AML-193 (cell line): ENCODE results near the gene MCF2L.

Source experiments
- DNase-seq, 2 experiments: peaks; one replicate each; lab custom pipeline; 2025; lab: John Stamatoyannopoulos, UW

The MCF2L gene

DNA sequence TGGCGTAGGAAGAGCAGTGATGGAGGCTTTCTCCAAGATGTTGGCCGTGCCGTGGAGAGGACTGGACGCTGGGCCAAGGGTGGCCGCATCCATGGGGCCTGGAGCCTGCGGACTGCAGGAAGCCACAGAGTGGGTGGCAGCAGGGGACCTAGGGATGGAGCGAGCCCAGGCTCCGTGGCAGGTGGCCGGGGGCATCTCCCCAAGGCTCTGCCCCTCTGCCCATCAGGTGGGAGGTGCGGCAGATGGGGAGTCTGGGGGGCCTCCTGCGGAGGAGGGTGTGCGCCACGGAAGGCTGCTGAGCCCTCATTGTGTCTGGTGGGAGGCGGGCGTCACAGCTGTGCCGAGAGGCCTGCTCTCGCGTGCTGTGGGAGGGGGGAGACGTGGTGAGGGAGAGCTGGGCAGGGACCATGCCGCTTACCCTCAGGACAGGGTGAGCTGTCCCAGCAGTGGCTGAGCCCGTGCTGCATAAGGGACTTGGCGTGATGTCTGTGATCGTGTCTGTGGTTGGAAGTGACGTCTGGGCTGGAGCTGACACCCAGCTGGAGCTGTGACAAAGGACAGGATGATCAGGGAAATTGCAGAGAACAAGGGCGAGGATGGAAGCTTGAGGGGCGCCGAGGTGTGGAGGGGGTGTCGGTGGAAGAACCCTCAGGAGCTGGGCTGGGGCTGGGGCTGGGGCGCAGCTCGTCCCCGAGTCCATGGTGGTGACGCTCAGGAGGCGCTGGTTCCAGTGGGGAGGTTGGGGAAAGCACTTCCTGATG is 13.4 kb downstream of the MCF2L start:
- DNase-seq = no peak

DNA sequence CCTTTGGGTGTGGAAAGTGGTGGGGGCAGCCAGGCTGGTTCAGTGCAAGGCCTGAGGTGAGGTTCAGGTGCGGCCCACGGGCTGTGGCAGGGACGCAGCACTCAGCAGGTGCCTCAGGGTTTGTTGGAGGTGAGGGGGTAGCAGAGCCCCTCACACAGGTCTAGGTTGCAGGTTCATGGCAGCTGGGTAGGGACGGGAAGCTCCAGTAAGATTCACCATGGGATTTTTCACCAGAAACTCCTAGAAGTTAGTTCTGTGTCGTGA is 14.0 kb downstream of the MCF2L start:
- DNase-seq = no peak

DNA sequence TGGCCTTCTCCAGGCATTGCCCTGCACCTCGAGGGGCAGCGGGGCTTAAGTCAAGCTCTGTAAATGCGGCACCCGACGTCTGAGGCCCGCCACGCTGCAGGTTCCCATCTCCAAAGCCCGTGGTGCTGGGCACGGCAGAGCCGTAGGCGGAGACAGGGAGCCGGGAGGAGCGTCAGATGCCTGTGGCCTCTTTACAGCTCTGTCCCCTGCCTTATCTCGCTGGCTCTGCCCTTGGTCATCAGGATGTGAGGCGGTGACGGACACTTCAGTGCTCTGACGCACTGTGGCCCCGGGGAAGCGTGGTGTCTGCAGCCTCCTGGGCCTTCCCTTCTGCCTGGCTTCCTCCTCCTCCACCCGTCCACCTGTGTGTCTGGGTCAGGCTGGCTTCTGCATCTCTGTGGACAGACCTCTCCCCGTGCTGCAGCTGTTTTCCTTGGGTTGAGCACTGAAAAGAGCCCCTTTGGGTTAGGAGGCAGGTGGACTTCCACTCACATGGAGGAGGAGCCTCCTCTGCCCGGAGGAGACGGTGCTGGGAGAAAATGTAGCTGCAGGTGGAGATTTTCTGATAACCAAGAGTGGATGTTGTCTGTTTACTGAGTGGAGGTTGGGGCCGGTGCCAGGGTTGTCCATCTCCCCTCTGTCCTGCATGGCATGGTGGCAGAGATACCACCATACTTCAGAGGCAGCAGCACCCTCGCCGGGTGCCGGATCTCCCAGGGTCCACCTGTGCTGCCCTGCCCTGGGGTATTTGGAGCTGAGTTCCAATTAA is 14.6 kb downstream of the MCF2L start:
- no peak for DNase-seq

DNA sequence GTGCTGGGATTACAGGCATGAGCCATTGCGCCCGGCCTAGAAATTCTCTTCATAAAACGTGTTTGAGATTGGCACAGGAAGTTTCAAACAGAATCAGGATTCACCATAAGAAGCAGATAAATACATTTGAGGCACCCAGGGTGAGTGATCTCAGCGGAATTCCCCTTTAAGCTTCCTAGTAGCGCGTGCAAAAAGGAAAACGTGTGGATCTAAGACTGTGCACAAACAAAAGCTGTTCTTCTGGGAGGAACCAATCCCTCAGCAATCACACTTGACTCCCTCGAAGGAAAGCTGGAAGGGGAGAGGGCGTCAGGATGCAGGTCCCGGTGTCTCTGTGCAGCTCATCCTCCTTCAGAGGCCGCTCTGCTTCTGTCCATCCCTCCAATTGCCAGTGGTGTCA is 15.5 kb downstream of the MCF2L start:
- DNase-seq = no peak

DNA sequence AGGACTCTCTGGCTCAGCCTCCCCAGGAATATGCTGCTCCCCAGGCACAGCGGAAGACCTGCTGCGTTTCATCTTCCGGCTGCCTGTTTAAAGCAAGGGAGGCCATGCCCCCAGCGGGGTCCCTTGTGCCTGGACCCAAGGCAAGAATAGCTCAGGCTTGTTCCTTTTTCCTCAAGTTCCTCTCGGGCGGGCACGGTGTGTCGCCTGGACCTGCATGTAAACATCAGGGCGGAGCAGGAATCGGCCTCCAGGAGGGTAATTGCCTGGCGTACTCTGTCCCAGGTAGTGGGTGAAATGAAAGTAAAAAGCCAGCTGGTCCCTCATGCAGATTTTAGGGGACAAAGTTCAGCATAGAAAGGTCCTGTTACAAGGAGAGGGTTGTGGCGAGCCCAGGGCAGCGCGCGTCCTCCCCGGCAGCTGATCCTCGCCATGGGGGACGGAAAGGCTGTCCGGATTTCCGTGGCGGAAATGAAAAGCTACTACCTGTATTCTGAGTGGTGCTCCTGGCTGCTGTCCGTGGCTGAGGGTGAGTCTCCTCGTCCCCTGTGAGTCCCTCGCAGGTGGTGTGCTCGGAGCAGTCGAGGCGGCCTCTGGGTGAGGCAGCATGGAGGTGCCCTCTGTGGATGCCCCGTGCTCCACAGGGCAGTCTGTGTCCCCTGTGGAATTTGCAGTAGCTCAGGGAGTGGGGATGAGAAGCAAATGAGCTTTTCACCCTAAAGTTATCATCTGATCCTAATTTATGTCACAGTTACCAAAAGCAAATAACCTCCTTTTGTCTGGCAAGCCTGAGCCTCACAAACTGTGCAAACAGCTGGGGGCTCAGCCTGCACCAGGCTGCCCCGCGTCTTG is 16.2 kb downstream of the MCF2L start:
- DNase-seq = no peak

DNA sequence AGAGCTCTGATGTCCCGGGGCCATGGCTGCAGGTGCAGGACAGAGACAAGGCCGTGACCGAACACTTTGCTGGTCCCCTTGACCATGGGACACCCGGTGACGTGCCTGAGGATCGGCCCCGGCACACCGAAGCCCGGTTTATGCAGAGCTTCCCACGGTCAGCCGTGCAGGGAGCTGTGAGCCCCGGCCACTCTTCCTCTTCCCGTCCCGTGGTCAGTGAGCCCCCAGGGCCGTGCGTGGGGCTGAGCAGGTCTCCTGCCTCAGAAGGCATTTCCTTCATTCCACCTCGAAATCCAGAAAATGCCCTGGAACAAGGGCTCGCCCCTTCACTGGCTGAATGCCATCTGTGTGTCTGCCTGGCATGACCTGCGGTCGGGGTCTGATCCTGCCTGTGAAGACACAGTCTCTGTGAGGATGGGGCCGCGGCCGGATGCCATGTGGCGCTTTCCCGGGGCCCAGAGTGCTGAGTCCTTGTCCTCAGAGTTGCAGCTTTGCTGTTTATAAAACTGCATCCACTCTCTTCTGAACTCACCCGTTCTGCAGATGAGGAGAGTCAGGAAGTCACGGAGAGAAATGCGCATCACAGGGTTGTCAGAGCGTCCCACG is 16.9 kb downstream of the MCF2L start:
- no peak for DNase-seq

DNA sequence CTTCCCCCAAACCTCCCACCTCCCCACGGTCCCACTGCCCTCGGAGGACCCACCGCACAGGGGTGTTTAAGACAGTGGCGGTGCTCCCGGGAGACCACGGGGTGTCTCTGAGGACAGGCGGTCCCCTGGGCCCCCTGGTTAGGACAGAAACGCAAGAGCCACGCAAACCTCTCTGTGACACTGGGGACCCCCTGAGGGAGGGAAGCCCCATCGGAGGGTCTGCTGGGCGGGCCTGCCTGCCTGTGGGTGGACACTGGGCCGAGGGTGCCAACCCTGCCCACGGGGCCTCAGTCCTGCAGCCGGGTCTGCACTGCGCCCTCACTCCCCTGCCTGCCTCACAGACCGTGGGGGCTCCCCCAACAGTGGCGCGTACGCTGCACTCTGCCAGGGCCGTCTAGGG is 17.5 kb downstream of the MCF2L start:
- no peak for DNase-seq

DNA sequence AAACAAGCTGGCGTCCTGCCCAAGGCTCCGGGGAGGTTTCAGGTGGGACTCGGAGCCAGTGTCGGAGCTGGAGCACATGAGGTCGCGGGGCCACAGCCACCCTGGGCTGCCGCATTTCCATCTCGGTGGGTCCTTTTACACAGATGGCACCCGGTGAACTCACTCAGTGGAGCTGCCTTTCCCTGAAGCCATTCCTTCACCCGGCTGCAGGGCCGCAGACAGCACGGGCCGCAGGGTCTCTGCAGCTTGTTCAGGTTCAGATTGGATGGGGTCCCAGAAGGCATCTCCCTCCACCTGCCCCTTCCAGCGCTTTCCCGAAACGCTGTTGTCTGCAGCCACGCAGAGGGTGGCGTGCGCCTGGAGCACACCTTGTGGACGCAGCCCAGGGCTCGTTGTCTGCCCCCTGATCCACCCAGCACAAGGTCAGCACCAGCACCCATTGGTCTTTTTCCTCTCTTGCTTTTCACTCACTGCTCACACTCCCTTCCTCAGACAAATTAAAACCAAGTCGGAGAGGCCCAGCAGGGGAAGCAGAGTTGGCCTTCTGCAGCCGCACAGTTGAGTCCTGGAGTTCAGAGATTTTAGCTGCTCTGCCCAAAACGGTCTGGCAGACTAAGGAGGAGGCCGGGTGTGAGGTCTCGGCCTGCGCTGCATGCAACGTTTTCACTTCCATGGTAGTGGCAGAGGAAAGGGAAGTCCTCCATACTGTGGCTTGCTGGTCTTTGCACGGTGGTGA is 18.1 kb downstream of the MCF2L start:
- DNase-seq = no peak

DNA sequence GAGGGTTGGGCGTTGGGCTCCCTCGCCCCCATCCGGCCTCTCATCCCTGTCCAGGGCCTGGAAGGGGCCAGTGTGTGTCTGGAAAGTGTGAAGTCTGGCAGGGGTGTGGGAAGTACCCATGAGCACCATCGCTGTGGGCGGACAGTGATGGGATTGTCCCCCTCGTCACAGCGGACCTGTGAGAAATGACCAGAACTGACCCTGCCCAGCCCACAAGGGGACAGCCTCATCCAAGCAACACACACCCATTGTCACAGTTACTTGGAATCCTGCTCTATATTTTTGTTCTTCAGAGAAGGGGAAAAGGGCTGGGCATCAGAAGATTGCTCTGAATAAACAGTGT is 18.6 kb downstream of the MCF2L start:
- DNase-seq = no peak

DNA sequence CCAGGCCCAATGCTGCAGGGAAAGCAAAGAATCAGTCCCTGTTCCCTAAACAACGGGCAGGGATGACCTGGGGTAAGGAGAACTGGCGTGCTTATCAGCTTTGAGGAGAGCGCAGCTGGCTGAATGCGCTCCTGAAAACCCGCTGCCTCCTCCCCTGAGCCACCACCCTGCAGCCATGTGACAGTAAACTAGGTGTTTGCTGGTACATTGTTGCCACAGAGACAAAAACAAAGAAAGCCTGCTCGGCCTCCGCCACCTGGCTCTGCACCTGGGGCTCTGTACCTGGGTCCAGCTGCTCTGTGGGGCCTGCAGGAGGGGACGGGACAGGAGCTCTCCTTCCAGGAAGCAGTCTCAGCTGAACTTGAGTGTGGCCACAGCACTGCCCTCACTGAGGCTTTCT is 21.8 kb downstream of the MCF2L start:
- no peak for DNase-seq

DNA sequence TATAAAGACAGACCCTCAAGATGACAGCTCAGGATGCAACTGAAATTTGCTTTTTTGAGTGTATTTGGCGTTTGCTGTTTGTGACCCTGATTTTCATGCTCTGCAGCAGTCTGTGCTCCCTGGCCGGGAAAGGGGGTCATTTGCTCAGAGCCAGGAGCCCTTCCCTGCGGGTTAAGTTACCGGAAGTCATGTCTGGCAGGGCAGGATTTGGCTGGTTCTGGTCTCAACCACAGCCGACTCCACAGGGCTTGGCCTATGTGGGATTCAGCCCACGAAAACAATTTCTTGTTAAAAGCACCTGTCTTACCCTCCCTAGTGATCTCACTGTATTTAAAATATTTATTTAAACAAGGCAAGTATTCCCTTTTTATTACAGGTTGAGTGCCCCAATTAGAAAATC is 22.6 kb downstream of the MCF2L start:
- DNase-seq = no peak

DNA sequence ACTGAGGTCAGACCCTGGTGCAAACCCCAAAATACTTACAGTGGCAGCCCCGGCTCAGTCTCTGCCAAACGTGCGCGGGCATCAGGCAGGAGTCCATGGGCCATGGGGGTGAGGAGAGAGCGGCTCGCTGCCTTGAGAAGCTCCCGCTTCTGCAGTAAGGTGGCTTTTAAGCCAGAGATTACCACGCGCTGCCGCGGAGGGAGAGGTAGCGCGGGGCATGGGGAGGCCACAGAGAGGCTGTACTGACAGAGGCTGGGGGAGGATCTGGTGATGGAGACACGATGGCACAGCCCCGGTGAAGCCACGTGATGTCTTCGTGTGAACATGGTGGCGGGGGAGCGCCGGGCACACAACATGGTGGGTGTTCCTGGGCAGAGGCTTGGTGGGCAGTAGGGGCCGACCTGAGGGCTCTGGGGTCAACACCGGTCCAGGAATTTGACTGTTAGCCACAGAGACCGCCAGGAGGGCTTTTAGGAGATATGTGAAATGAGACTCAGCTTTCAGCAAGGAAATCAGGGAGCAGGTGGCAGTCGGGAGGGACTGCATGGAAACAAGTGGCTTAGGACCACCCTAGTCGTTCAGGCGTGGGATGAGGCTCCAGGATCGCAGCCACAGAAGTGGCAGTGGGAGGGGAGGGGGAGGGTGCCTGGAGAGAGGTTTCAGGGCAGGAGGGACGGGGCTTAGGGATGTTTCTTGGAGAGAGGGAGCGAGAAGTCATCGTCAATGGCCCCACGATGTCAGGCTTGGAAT is 24.1 kb downstream of the MCF2L start:
- no peak for DNase-seq

DNA sequence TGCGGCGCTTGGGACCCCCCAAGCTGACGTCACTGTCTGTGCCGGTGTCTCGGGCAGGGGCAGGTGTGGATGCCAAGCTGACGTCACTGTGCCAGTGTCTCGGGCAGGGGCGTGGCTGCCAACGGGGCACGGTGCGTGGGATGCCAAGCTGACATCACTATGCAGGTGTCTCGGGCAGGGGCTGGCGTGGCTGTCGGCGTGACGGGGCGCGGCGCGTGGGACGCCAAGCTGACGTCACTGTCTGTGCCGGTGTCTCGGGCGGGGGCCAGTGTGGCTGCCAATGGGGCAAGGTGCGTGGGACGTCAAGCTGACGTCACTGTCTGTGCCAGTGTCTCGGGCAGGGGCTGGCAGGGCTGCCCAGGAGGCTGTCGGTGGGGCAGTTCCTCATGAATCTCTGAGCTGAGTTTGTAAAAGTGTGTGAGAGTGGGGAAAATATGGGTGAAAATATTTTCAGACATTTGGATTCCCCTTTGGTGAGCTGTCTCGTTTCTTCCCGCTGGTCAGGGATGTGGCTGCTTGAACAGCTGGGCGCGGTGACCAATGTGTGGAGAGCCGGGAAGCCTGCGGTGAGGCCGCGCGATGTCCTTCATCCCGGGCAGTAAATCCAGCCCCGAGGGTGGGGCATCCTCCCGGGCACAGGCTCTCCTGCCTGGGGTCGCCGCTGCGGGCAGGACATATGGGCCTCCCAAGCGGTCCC is 25.2 kb downstream of the MCF2L start:
- no peak for DNase-seq

DNA sequence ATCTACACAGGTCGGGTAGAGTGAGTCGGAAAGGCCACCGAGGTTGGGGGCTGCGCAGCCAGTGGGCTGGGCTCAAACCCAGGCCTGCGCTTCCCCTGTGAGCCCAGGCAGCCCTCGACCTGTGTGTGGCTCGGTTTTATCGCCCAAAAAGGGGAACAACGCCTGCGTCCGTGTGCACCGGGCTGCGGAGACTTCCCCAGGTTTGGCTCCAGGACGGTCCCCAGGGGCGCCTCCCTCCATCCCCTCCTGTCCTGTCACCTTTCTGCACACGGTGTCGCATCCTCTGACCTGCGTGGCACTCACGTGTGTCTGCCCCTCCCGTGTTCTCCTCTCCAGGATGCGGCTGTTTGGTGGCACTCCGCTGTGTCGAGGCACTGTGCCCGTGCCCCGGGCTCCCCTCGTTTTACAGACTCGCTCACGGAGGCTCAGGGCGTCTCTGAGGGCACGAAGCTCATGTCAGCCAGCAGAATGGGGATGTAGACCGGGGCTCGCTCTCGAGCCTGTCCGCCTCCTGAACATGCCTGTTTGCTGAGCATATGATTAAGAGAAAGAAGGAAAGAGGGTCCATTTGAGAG is 25.9 kb downstream of the MCF2L start:
- no peak for DNase-seq

DNA sequence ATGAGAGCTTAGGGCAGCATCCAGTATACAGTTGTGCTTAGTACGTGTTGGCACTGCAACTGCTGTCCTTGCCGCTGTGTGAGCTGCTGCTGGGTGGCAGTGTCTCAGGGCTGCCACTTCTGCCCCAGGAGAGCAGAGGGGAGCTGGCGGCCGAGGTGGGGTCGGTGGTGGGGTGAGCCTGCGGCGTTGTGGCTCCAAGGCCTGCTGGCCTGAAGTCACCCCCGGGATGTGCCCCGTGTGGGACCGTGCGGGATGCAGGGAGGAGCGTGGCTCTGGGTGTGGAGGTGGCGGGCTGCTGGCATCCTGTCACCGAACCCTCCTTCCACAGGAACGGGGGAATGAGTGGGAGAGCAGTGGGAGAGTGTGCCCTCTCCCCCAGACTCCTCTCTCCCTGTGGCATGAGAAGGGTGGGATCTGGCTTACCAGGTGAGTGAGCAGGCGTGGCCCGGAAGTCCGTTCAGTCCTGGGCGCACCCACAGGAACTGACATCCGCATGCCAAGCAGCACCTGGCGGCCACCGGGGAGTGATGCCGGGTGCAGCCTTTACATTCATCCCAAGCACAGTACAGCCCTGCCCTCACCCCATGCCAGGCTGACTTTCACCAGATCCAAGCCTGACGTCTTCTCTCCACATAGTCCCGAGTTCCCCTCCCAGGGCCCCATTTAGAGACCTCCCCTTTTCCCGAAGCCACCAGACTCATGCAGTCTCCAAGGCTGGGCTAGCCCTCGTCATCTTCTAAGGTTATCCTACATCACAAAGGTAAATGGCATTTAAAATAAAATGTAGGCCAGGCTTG is 26.6 kb downstream of the MCF2L start:
- no peak for DNase-seq

DNA sequence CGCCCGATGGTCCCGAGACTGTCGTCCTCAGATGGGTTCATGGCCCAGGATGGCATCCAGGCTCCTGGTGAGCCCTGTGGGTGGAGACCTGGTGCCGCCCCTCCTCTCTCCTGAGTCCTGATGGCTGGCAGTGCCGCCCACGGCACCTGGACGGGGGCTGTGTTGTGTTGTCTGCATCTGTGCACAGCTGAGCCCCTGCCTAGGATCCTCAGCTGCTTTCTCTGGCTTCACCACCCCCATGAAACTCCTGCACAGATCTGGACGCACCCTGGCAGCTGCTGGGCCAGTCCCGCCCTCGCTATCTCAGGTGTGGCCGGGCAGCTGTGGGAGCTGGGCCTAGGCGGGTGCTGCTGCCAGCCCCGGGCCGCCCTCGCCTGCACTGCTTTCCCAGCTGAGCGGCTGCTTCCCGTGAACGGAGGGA is 27.7 kb downstream of the MCF2L start:
- no peak for DNase-seq

DNA sequence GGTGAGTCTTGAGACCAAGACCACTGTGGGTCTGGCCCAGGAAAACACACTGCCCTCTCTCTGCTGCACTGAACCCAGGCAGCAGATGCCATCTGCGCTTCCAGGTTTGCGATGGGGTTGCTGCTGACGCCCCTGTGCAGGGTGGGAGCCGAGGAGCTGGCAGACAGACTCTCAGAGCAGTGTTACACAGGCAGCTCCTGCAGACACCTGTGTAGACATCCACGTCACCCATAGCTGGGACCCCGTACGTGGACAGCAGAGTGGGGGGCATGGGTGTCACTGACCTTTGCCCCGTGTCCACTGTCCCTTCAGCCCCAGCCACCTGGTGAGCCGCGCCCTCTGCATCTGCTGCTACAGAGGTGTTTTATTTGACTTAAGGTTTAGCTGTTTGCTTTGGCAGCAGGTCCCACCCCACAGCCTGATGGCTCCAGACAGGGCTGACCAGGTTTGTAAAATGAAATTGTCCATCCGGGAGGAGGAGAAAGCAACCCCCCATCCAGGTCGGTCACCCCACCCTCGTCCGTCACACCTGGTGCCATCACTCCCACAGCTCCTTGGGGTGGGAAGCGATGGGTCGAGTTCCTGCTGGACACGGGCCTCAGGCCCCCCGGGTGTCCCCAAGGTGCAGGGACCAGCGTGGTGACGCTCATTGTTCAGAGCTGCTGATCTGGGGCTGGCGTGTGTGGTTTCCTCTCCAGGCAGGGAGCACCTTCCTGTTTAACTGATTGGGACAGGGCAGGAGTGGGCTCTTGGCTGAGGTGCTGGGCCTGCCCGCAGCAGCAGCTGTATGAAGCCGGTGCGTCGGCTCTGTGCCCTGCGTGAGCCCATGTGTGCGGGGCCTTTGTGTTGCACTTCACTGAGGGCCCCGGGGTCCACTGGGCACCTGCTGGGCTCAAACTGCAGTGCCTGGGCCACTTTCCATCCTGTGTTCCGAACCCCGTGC is 28.4 kb downstream of the MCF2L start:
- no peak for DNase-seq
